ENCODE data around the gene SERGEF.
A peak's percentile ranks its signal among the peaks of the same experiment; 100 is the strongest.

The SERGEF gene

DNA sequence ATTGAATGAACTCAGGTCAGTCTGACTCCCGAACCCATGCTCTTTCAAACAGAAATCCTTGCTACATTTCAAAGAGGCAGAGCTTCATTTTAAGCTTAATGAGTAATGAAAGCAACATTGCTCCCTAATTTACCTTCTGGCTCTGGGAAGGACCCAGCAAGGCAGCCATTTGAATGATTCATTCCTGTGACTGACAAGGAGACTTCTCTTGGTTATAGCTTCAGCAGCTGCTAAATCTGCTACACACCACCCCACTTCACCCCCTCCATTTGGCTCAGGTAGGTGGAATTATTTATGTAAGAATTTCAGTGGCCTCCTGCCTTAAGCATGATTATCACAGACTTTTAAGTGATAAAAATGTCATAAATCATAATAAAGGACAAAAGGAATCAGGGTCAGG, 160.6 kb downstream of the SERGEF start:
- no peak for DNase-seq

DNA sequence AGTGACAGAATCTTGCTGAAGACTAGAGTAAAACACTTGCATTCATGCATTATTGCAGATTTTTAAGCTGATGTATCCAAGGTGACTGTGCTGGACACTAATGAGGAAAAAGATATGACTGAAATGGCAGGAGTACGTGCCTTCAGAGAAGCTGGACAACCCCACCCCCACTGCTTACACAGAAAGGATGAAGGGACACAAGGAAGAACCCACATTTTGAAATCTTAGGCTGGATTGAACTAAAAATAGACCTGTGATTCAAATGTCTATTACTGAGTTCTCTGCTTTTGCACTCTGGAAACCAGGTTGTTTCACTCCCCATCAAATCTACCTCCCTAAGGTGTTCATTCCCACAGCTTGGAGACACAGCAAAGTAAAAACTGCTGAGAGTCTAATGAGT, 161.2 kb downstream of the SERGEF start:
- no peak for DNase-seq

DNA sequence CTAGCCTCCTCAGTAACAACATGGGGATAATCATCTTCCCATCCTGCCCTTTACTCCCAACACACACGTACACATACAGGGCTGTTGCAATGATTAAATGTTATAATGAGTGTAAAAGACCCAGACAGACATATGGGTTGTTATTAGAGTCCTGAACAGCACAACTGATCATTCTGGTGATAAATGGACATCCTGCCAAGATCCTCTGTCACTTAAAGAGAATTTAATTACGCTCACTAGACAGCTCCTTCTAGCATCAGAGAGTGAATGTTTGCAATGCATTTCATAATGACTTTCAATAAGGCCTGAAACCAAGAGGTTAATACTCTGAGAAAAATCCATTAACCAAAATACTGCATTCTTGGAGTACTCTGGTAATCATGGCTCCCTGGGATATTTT, 162.5 kb downstream of the SERGEF start:
- no peak for DNase-seq

DNA sequence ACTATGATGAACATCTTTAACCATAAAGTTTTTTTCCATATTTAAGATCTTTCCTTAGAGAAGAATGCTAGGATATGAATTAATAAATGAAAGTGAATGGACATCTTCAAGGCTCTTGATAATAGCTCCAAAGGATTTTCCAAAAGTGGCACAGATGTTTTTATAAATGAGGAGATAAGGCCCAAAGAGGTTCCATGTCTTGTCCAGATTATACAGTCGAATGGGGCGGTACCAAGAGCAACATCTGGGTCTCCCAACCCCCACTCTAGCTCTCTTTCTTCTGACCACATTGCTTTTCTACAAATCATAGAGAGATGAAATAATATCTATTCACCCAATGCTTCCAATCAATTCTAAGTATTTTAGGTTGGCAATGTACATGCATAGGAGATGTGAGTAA, 164.1 kb downstream of the SERGEF start:
- no peak for DNase-seq

DNA sequence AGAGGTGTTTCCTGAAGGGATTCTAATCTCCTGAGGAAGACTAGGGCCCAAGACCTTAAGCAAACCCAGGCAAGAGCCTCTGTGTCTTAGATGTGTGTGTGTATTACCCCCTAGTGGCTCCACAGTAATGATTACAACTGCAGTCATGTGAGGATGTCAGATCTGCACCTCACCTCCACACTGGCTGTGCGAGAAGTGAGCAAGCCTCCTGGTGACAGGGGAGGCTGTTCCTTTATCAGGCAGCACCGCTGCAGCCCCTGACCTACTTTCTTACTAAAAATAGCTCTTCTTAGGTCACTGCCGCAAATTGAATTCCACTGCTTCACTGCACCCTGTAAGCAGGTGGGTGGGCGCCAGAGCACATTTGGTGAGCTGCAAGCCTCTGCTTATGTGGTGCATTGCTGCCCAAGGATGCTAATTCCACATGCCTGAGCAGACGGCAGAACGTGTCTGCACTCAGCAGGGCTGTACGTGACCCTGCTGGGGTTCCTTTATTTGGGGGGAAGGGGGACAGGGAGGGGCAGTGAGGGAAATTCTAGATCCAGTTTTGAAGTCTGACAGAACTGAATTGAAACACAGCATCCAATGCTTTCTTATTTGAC, 165.9 kb downstream of the SERGEF start:
- DNase-seq = peak; percentile 53

DNA sequence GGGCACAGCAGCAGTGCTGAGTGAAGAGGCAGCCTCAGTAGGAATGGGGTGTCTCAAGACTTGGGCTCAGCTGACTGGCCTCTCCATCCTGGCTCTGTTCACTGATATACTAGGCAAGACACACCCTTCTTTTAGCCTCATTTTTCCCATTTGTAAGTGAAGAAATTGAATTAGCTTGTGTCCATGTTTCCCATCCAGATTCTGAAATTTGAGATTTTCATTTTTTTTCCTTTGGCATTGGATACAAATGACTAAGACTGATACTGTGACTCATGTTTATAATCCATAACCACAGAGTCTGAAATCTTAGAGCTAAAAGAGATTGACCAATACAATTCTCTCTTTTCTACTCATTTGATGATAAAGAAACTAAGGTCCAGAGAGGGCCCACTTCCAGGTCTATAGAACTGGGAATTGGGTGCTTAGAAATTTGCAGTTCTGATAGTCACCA, 167.4 kb downstream of the SERGEF start:
- DNase-seq = no peak

DNA sequence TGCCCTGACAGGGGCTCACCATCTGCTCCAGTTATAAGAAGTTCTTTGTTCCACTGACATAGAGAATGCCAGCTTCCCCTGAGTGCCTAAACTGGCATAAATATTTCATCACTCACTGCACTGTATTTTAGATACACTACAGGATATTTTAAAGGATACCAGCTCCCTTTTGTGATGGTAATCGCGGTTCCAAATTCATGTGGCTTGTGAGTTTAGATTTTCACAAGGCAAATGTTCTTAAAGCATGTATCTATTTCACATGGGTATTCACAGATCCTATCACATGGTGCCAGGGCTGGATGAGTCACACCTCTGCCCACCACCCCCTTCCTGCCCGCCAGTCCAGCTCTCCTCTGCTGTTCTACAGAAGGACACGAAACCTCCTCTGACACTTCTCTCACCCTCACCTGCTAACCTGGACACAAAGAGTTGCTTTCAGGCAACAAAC, 172.7 kb downstream of the SERGEF start:
- no peak for DNase-seq

DNA sequence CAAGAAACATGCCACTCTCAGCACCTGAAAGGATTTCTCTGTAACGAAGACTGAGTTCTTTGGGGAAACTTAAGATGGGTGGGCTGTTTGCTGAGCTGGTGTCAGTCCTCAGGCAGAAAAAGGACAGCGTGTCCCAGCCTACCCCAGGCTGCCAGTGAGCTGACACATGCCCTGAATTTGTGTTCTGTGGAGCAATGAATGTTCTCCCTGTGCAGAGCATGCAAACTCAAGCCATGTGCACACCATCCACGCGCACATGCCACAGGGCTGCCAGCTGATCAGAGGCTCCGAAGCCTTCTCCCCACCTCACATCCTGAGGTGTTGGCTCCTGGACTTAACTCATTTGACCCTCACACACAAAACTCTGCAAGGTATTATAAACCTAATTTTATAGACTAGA, 173.4 kb downstream of the SERGEF start:
- no peak for DNase-seq

DNA sequence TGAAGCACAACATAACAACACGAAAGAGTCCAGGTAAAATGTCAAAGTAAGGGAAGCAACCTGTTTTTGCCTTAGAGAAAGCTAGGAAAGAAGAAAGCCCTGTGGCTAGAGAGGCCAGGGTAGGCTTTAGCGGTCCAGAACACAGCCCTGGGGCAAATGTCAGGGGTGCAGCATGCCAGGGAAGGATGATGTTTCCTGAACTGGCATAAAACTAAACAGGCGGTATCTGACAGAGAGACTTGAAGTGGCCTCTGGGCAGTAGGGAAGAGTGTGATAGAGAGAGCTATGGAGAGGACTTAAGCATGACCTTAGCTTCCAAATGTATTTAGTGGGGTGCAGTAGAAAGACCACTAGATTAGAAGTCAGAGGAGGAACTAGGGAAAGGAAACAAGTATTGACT, 174.7 kb downstream of the SERGEF start:
- DNase-seq = no peak

DNA sequence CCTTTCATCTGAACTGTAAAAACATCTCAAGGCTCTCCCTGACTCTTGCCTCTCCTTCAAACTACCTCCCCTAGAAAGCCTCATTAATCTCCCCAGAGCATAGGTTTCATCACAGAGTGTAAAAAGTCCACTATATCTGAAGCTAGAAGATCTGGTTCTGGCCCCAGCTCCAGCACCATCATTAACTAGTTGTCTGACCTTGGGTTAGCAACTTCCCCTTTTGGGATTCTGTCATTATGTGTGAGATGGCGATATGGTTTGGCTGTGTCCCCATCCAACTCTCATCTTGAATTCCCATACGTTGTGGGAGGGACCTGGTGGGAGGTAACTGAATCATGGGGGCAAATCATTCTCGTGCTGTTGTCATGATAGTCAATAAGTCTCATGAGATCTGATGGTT, 181.0 kb downstream of the SERGEF start:
- no peak for DNase-seq

DNA sequence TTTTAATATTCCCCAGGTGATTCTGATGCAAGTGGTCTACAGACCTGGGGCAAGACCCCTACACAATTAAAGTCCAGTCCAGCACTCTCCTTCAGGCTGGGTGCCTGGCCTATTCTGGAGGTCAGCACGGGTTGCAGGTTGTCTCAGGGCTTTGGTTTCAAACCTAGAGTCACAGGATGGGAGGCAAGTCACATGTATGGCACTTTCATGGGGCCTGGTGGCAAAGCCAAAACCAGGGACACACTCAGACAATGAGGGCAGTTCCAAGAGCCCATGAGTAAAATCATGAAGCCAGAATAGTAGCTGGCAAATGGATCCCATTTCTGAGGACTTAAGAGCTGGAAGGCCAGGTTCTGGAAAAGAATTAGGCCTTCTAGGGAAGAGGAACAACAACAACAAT, 181.6 kb downstream of the SERGEF start:
- no peak for DNase-seq

DNA sequence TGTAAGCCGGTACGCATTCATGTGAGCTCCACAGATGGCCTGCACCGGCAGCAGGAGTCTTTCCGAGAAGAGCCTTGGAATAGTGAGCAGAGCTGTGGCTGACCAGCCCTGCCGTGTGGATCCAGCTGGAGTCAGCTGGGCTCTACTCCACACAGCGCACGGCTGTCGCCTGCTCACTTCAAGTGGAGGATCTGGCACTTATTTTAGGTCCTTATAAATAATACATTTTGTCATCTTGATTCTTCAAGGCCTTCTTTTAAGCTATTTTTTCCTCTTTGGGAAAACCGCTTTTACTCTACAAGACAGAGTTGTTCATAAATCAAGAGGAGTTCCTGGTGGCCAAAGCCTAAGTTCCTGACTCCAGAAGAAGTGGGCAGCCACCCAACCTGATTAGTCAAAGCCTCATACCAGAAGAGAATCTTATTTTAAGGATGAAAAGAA, 184.5 kb downstream of the SERGEF start:
- DNase-seq = no peak

DNA sequence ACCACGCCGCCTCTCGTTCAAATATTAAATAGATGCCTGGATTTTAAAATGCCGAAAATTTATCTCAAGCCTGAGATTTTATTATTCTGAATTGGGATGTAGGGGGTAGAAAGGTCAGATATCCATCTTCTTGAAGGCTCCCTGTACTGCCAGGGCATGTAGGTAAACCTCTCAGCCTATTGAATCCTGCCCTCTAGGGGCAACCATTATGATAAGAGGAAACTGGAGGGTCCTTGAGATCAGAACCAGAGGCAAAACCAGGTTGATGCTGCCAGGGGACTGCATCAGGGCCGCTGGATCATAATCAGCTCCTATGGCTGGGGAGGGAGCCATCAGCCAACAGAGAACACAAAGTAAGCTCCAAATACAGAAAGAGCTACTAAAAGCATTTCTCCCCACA, 185.8 kb downstream of the SERGEF start:
- no peak for DNase-seq

DNA sequence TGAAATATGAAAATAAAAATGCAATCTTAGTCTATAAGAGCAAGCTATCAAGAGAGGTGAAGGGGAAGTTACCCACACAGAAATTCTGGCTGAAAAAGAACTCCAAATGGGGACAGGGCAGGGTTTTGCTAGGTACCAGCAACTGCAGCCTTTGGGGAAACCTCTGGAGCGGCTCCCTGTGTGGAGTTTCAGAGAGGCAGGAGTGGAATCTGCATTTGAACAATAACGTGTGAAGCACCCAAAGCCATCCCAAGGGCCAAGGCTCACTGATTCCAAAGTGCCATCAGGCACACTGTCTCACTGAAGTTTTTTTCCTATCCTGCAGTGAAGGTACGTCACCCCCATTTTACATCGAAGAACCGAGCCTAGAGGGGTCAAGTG, 190.5 kb downstream of the SERGEF start:
- DNase-seq = no peak

DNA sequence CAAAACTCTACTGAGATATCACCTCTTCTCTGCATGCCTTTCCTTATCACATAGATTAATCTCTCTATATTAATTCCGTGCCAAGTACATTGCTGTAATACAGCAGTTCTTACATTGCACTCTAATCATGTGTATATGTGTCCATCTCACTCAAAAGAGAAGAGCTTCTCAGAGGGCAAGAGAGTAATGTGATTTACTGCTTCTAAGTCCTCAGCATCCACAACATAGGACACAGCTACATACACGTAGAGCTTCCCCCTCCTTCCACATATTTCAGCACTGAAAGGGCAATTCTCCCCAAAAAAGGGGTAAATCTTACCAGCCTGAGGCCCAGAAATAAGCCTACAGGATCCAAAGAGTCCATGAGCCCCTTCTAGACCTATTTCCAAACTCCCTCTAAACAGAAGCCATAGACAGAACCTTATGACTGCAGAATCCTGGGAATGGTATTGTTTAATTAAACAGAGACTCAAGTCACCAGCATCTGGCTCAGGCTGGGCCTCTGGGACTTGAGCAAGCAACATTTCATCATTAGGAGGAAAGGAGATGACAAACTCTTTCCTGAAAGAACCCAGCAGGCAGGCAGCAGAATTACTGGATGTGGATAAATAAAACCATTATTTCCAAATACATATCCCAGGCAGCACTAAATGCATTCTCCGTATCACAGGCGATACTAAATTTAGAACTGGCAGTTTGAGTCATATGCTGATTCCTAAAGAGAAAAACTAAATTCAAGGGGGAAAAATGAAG, 191.0 kb downstream of the SERGEF start:
- no peak for DNase-seq

DNA sequence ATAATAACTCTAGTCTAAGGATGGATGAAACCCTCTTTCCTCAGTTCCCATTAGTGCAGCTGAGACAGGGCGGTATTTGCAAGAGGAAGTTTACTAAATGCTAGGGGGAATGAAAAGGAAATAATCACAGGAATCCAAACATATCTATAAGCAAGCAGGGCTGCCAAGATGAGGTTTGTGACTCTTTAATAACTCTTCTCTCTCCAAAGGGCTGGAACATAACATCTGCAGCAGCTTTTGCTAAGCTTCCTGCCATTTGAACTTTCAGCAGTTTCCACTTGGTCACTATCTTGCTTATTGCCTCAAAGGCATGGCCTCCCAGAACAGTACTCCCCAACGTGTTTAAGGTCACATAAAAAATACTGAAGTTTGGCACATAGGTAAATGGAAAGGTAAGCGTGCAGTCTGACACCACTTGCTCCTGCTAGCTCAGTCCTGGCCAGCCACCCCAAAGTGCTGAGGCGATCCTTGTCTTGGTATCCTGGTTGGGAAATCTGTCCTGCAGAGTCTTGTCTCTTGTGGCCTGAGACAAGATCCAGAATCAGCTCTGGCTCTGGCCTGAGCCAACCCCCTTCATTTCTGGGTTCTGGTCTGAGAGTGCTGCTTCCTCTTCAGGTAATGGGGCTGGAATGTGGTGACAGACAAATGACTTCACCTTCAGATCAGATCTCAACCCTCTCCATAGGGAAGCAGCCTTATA, 196.5 kb downstream of the SERGEF start:
- no peak for DNase-seq

DNA sequence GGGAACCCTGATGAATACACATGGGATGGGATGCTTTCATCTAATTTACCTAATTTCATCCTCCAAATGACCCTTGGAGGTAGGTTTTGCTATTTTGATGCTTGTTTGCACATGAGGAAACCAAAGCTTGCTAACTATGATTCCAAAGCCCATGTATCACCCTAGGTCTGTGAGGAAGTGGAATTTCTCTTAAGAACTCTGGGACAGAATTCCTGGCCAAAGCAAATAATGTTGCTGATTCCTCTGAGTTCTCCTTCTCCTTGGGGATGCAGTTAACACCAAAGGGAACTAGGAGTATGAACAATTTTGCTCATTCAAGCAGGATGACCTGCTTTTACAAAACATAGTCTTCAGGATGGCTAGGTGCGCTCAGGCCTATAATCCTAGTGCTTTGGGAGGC, 198.3 kb downstream of the SERGEF start:
- no peak for DNase-seq

DNA sequence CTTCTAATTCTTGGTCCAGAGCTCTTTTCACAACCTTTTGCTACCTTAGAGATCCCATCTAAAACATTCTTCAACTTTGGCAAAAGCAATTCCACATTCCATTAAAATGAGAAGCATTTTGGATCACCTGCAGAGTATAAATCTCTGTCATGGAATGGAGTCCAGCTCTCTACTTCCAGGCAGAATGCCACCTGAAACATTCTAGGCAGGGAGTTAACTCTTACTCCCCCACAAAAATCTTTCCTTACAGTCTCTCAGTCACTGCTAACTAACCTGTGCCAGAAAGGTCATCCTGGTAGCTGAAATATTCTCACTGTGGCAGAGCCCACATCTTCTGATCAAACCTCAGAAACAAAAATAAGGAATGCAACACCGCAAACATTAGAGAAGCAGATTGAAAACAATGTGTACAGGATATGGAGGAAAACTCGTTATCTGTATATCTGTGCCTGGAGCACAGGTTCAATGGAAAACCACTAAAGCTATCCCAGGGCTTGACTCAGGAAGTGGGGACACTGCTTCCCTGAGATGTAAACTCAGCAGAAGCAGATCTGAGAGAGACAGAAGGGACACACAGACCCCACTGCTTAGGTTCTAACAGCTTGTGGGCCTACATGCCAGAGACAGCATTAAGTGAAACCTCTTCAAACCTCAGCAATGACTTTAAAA, 199.3 kb downstream of the SERGEF start:
- peak; percentile 47 for DNase-seq

DNA sequence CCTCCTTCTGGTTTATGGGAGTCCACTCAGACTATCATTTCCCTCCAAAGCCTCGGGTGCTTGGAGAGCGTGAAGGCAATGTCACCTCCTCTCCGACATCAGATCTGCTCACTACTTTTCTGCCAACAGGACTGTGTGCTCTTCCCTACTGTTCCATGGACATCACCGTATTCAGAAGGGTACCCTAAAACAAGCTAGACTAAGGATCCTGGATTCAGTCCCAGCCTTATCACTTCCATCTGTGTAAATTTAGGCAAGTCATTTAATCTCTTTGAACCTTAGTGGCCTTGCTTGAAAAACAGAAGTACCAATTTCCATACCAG, 200.0 kb downstream of the SERGEF start:
- DNase-seq = no peak

DNA sequence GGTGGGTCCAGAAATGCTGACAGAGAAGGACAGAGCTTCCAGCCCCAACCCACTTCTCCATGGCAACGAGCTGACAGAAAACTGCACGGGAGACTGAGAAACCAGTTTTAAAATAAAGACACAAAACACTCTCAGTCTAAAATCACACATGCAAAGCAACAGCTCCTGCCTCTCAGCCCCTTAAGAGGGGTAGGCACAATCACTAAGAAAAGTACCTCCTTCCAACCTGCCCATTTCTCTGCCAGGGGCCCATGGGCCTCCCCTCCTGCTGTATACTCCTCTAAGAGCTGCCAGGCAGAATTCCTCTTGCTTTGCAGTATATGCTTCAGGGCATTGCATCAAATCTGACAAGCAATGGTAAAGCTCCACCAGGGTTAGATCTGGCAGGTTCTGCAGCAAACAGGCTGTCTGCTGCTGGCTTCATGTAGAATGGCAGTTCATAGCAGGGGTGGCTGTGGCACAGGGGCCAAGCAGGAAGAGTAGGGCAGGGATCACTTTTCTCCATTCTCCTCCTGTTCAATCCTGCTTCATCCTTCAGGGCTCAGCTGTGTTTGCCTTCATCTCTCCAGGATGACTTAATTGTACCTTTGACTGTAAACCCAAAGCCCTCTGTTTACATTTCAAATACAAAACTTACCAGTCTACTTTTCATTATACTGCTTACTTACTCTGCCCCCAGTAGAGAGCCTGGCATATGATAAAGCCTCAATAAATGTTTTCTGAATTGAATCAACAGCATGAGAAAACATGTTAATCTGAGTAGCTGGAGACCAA, 200.6 kb downstream of the SERGEF start:
- DNase-seq = no peak

DNA sequence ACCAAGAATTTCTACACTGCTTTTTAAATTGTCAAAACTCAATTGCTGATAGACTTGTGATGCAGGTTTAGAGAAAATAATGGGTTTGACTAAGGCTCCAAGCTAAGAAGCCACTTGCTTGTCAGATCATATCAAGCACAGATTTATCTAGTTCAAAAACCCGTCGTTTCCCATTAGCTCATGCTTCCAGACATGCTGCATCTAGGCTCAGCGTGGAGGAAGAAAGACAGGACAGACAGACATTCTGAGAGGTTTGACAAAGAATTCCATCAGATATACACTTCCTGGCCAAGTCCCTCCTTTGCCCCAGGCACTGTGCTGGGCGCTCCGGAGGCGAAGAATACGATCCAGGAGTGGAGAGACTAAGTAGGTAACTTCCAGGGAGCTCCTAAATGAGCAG, 201.5 kb downstream of the SERGEF start:
- no peak for DNase-seq

DNA sequence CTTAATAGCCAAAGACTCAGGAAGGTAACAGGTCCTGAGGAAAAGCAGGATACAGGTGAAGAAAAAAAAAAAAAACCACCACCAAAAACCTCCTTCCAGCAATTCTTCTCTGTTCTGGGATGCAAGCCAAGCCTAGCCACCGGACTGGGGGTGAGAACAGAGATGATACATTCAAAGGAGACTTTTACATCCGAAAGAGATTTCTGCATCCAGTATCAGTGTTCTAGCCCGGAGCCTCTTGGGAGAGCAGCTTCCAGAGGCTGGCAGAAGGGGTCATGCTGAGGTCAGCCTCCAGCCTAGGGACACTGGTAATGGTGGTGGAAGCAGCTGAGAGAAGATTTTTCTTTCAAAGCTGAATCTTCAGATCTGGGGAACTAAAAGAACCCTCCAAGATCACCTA, 202.1 kb downstream of the SERGEF start:
- no peak for DNase-seq

DNA sequence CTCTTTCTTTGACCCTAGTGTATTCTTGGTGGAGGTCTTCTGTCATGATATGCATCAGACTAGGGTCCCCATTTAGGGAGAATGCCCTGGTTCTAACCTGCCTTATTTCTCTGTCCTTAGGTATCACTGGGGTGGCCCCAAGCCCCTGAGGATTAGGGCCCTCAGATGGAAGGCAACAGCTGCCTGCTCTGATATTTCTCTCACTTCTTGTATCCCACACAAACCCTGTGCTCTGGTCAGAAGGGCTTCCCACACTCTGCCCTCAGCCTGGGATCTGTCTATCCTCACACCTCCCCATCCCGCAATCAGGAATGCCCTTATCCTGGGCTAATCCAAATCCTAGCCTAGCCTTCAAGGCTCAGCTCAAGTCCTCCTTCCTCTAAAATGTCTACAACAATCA, 202.8 kb downstream of the SERGEF start:
- no peak for DNase-seq

Measured in kidney glomerular epithelial cell (primary cell).